ENCODE measurements around the gene IBA57. TPM values are rescaled to one million over a fixed set of nuclear protein-coding genes. Genes with fewer than 3 reads are reported as not detected.

The IBA57 gene
- total RNA-seq, 2 experiments from 2014 or later: 9.1 to 9.9 TPM

- TF ChIP-seq EZH2phosphoT487 (IDR thresholded peaks at IDR 0.05; ENCODE audit: borderline replicate concordance, low read depth, low read length) (no peak), CTCF (conservative IDR thresholded peaks at IDR 0.05; ENCODE audit: low read length) (peak; percentile 60)
- CTCF ChIA-PET (ENCODE audit: unreplicated experiment): interaction anchor here (1.1 to 1.4 kb wide), 3 partner anchors 10 to 41 kb away, joined by 3 to 8 read pairs (median 5); no protein-coding TSS in a partner anchor
These were observed 749 bp downstream of the IBA57 start for GRCh38 chr1:228166170-228166936.

GRCh38 chr1:228168563-228169270, 3.1 kb downstream of the IBA57 start:
- H2AFZ ChIP-seq (ENCODE audit: low read length): no peak overlapping the region
- POLR2A ChIA-PET: interaction anchor here (1.0 to 1.5 kb wide), 2 partner anchors 31 to 33 kb away, joined by 3 to 4 read pairs; no protein-coding TSS in a partner anchor

More at GRCh38 chr1:228166170-228166936, 749 bp downstream of the IBA57 start:
- DNase-seq (ENCODE audit: low spot score): peak; percentile 53
- Histone ChIP-seq H2AFZ (ENCODE audit: low read length) (no peak overlapping the region), H3K79me2 (ENCODE audit: insufficient read depth, low read depth, low read length) (peaks cover 11% of the 10 kb centered on the region; the same call in 1 of the 2 replicates), H3K4me2 (ENCODE audit: low read length) (peak overlapping the region; percentile 96), H3K4me3 (ENCODE audit: low read depth, low read length, poor library complexity, severe bottlenecking) (peak overlapping the region; percentile 86), H3K9me3 (ENCODE audit: low read length) (no peaks in the 10 kb centered on the region), H4K20me1 (ENCODE audit: insufficient read depth, low read length) (peaks cover 5% of the 10 kb centered on the region; the same call in 1 of the 2 replicates), H3K36me3 (ENCODE audit: insufficient read depth, low read length) (no peaks in the 10 kb centered on the region), H3K9me2 (ENCODE audit: insufficient read depth, low read length) (no peaks in the 10 kb centered on the region), H3K4me1 (ENCODE audit: insufficient read depth, low read length, poor library complexity, severe bottlenecking) (peaks cover 25% of the 10 kb centered on the region), H3K27ac (ENCODE audit: low read depth, low read length, poor library complexity, severe bottlenecking) (peak overlapping the region; percentile 83)
- intact Hi-C loops (cut with micrococcal nuclease; ENCODE audit: unreplicated experiment): loop anchor here (1.0 to 5.0 kb wide), 7 partner anchors 28 to 379 kb away; partner anchors contain the start of gene ARF1
- BruUV-seq (replicated peaks): no TSS peak
- POLR2A ChIA-PET: interaction anchor here (0.6 to 2.5 kb wide), 9 partner anchors 12 to 434 kb away, joined by 3 to 19 read pairs (median 5); partner anchors contain the start of gene GUK1

More at GRCh38 chr1:228168563-228169270, 3.1 kb downstream of the IBA57 start:
- intact Hi-C loops (cut with micrococcal nuclease; ENCODE audit: unreplicated experiment): loop anchor here (5.0 kb wide), 2 partner anchors 86 to 381 kb away; partner anchors contain the start of gene ARF1
- Histone ChIP-seq H4K20me1 (ENCODE audit: insufficient read depth, low read length) (peaks cover 5% of the 10 kb centered on the region; the same call in 1 of the 2 replicates), H3K36me3 (ENCODE audit: insufficient read depth, low read length) (no peaks in the 10 kb centered on the region), H3K79me2 (ENCODE audit: insufficient read depth, low read depth, low read length) (peaks cover 11% of the 10 kb centered on the region; the same call in 1 of the 2 replicates), H3K4me1 (ENCODE audit: insufficient read depth, low read length, poor library complexity, severe bottlenecking) (peaks cover 19% of the 10 kb centered on the region), H3K4me3 (ENCODE audit: low read depth, low read length, poor library complexity, severe bottlenecking) (no peak overlapping the region), H3K9me3 (ENCODE audit: low read length) (no peaks in the 10 kb centered on the region), H3K9me2 (ENCODE audit: insufficient read depth, low read length) (no peaks in the 10 kb centered on the region), H3K27ac (ENCODE audit: low read depth, low read length, poor library complexity, severe bottlenecking) (no peak overlapping the region), H3K4me2 (ENCODE audit: low read length) (no peak overlapping the region)
- no peak for DNase-seq (ENCODE audit: low spot score)
- CTCF ChIA-PET (ENCODE audit: unreplicated experiment): no interaction called here
- BruUV-seq (replicated peaks): no TSS peak
- TF ChIP-seq CTCF (conservative IDR thresholded peaks at IDR 0.05; ENCODE audit: low read length): no peak
